Dendritic cell treated with granulocyte-macrophage colony-stimulating factor and Interleukin-4, amounts not matched to agents 40 ng/mL and 50 ng/mL, for 4 days (primary cell): ENCODE data around the gene LRRC27.
"Not testable (repeated sequence)": the region's sequence is repeated elsewhere in the genome, so short reads cannot be mapped to it uniquely, and the experiment has no call there.

Experiments
- H3K27ac Mint-ChIP-seq: one replicate; pipeline ENCODE4 v1.8.0; 2022; ENCODE audit warnings: mild to moderate bottlenecking, mixed read lengths
- H3K27me3 Mint-ChIP-seq: one replicate; pipeline ENCODE4 v1.8.0; 2022; ENCODE audit warnings: mild to moderate bottlenecking, mixed read lengths
- H3K36me3 Mint-ChIP-seq: one replicate; pipeline ENCODE4 v1.8.0; 2022; ENCODE audit warnings: low read depth, mixed read lengths
- H3K4me1 Mint-ChIP-seq: one replicate; pipeline ENCODE4 v1.8.0; 2022; ENCODE audit warnings: low read depth, mixed read lengths
- H3K4me3 Mint-ChIP-seq: one replicate; pipeline ENCODE4 v1.8.0; 2022; ENCODE audit warnings: mild to moderate bottlenecking, moderate library complexity, mixed read lengths
- H3K9me3 Mint-ChIP-seq: one replicate; pipeline ENCODE4 v1.8.0; 2022; ENCODE audit warnings: mixed read lengths
- intact Hi-C: fragments of 100-400 bp; cut with micrococcal nuclease; formaldehyde crosslinking; loops from one replicate; pipeline ENCODE4 v1.15.0; 2022

LRRC27 gene

DNA sequence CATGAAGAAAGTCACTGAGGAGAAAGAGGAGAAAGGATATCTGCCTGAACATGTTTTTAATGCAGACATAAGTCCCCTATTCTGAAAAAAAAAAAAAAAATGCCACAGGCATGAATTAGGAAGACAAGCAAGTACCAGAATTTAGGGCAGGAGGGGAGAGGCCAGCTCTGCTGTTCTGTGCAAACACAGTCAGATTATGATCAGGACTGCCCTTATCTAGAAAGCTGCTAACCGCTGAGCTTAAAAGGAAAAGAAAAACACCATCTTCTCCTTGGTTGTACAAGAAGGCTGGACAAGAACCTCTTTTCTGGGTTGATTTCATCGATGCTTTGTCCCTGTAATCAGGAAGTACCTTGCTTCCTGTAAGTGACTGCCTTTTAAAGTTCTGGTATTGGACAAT lies 49.7 kb downstream of the LRRC27 start:
- intact Hi-C loops = loop anchor here (10.0 kb wide), 1 partner anchor 253 kb away; no protein-coding TSS in a partner anchor
- no peak overlapping the region for H3K4me3 Mint-ChIP-seq
- H3K27me3 Mint-ChIP-seq = peaks cover 16% of the 10 kb centered on the region
- no peak overlapping the region for H3K27ac Mint-ChIP-seq
- peaks cover 54% of the 10 kb centered on the region for H3K4me1 Mint-ChIP-seq
- H3K9me3 Mint-ChIP-seq = no peaks in the 10 kb centered on the region
- H3K36me3 Mint-ChIP-seq = peaks cover 8% of the 10 kb centered on the region

DNA sequence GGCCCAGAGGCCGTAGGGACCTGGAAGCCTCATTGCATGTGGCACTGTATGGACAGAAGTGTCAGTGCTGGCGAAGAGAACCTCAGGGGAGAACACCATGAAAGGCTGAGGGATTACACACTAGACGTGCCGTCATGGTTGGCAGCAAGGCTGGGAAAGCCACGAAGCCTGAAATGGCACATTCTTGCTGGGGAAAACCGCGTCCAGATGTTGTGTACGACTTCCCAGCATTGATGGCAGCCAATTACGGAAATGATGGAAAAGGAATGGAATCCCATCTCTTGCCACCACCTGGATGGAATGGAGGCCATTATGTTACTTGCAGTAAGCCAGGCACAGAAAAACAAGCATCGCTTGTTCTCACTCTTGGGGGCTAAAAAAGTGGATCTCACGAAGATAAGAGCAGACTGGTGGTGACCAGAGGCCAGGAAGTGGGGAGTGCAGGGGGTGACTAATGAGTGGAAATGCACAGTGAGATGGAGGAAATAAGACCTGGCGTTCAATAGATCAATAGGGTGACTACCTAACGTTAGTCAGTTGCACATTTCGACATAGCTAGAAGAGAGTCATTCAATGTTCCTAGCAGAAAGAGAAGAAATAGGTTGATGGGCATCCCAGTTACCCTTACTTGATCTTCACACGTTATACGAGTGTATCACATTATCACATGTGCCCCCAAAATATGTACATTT lies 50.4 kb downstream of the LRRC27 start:
- Mint-ChIP-seq H3K9me3 (no peaks in the 10 kb centered on the region), H3K4me1 (peaks cover 54% of the 10 kb centered on the region), H3K27me3 (peaks cover 21% of the 10 kb centered on the region), H3K36me3 (peaks cover 8% of the 10 kb centered on the region), H3K4me3 (no peak overlapping the region), H3K27ac (peak overlapping the region; percentile 9)
- intact Hi-C loops = loop anchor here (10.0 kb wide), 1 partner anchor 252 kb away; no protein-coding TSS in a partner anchor

DNA sequence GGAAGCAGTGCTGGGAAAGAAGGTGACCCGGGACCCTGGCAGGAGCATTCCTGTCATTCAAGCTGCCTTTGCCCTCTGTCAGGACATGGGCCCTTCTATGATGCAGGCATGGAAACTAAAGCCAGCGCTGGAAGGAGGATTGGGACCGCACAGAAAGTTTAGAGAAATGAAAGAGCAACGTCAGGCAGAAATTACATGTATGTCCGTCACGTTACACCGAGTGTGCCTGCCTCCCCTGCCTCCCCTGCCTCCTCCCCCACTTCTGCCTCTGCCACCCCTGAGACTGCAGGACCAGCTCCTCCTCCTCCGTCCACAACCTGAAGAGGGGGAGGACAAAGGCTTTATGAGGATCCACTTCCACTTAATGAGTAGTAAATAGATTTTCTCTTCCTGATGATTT lies 51.1 kb downstream of the LRRC27 start:
- H3K4me3 Mint-ChIP-seq = no peak overlapping the region
- intact Hi-C loops = loop anchor here (10.0 kb wide), 1 partner anchor 252 kb away; no protein-coding TSS in a partner anchor
- H3K27ac Mint-ChIP-seq = peak overlapping the region; percentile 9

DNA sequence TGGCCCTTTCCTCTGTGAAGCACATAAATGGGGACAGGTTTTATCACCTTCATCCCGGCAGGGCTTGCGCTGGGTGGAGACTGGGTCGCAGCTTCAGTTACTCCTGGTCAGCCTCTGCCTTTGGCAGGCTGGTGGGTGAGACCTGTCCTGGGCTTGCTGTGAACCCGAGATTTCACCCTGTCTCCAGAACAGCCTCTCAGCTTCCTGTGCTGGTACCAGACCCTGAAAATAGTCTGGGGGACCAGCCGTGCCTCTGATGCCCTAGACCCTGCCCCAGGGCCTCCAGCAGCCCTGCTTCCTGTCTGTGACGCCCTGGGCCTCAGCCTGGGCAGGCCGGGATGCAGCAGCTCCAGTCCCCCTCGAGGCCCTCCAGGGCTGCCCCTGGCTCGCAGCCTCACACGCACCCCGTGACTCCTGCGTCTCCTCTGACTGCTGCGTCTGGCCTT lies 51.8 kb downstream of the LRRC27 start:
- Mint-ChIP-seq H3K36me3 (peaks cover 8% of the 10 kb centered on the region), H3K27me3 (peaks cover 25% of the 10 kb centered on the region), H3K9me3 (no peaks in the 10 kb centered on the region), H3K4me1 (peaks cover 57% of the 10 kb centered on the region), H3K4me3 (no peak overlapping the region), H3K27ac (peak overlapping the region; percentile 15)
- intact Hi-C loops = loop anchor here (10.0 kb wide), 1 partner anchor 251 kb away; no protein-coding TSS in a partner anchor

More for the DNA sequence above, 51.1 kb downstream of the LRRC27 start:
- H3K4me1 Mint-ChIP-seq = peaks cover 57% of the 10 kb centered on the region
- H3K36me3 Mint-ChIP-seq = peaks cover 8% of the 10 kb centered on the region
- H3K9me3 Mint-ChIP-seq = no peaks in the 10 kb centered on the region
- peaks cover 25% of the 10 kb centered on the region for H3K27me3 Mint-ChIP-seq

DNA sequence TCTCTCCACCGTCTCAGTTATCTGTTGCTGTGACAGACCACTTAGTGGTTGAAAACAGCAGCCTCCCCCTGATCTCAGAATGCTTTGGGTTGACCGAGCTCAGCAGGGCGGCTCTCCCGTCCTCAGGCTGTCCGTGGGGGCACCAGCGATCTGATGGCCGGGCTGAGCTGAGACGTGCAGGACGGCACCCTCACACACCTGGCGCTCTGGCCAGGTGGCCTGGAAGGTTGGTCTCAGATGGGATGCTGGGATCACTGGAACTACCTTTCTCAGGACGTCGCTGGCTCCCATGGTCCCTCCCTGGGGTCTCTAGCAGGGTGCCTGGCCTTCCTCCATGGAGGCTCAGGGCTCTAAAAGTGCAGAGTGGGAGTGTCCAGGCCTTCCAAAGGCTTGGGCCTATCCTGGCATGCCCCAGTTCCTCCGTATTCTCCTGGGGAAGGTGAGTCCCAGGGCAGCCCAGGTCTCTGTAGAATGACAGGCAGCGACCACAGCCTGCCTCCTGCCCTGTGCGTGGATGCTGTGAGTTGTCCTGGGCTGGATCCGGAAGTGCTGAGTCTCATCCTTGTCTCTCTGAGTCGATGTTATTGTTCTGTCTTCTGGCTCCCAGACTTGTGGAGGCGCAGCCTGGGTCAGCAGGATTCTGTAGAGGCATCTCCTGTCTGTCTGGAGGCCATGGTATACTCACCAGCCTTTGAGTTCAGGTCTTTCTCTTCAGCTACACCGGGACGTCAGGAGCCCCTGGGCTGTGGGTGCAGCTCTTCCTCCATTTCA lies 52.8 kb downstream of the LRRC27 start:
- no peaks in the 10 kb centered on the region for H3K9me3 Mint-ChIP-seq
- H3K4me1 Mint-ChIP-seq = peaks cover 65% of the 10 kb centered on the region
- H3K27ac Mint-ChIP-seq = peak overlapping the region; percentile 14
- peaks cover 27% of the 10 kb centered on the region for H3K27me3 Mint-ChIP-seq
- H3K36me3 Mint-ChIP-seq = no peaks in the 10 kb centered on the region
- H3K4me3 Mint-ChIP-seq = no peak overlapping the region
- intact Hi-C loops = loop anchor here (5.0 to 10.0 kb wide), 2 partner anchors 37 to 250 kb away; no protein-coding TSS in a partner anchor

DNA sequence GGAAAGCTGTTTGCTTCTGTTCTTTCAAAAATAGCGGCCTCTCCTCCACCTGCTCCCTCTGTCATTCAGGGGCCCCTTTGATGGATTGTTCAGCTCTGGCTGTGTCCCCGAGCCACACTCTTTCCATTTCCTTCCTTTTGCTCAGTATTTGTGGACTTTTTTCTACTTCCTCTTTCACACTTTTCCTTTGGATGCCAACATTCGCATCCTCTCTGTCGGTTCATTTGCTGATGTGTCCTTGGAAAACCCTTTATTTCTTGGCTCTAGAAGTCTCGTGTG lies 53.3 kb downstream of the LRRC27 start:
- Mint-ChIP-seq H3K27me3 (peaks cover 27% of the 10 kb centered on the region), H3K4me1 (peaks cover 65% of the 10 kb centered on the region), H3K36me3 (no peaks in the 10 kb centered on the region), H3K9me3 (no peaks in the 10 kb centered on the region), H3K27ac (peak overlapping the region; percentile 14), H3K4me3 (no peak overlapping the region)
- intact Hi-C loops = loop anchor here (5.0 to 10.0 kb wide), 2 partner anchors 37 to 249 kb away; no protein-coding TSS in a partner anchor

DNA sequence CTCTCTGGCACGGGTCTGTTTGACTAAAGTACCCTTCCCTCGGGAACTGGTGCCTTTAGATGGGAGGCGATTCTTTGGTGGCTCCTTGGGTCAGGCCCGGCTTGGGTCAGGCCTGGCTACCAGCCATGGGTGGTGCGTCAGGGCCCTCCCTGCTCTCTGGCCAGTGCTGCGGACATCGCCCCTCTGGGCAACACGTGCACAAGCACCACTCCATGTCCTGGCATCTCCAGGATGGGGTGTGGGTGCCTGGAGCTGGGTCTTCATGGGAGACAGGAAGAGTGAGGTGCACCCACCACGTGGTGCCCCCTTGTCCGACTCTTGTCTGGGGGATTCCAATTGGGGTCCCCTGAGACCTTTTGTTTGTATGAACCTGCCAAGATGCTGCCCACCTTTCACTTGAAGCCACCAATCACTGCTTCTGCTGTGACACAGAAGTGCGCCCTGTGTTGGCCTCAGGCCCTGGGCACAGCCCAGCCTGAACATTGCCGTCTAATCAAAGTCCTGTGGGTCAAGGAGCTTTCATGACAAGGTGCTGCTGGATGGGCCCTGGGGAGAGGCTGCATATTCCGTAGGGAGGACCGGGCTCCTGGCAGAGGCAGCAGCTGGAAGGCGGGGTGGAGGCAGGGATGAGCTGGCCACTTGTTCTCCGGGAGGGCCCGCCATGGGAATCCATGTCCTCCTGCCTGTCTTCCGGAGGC lies 53.9 kb downstream of the LRRC27 start:
- Mint-ChIP-seq H3K4me1 (peaks cover 65% of the 10 kb centered on the region), H3K4me3 (no peak overlapping the region), H3K27me3 (peaks cover 31% of the 10 kb centered on the region), H3K9me3 (no peaks in the 10 kb centered on the region), H3K27ac (peak overlapping the region; percentile 88), H3K36me3 (no peaks in the 10 kb centered on the region)
- intact Hi-C loops = loop anchor here (5.0 to 10.0 kb wide), 2 partner anchors 36 to 249 kb away; no protein-coding TSS in a partner anchor

DNA sequence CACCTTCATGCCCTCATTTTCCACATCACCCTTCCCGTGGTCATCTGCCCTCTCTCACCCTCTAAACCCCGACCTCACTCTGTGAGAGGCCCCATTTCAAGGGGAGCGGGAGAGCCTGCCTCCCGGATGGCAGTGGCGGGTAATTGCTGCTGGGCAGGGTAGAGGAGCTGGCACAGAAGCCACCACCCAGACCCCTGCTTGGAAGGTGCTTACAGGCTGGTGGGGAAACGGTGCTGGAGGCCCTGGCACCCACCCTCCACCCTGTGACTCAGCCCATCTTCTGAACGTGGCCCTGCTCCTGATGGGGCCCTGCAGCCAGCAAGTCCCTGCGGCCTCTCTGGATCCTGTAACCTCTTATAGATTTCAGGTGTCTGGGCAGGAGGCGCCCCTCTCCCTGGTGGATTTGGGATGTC lies 54.4 kb downstream of the LRRC27 start:
- H3K36me3 Mint-ChIP-seq = no peaks in the 10 kb centered on the region
- intact Hi-C loops = loop anchor here (5.0 to 10.0 kb wide), 2 partner anchors 36 to 248 kb away; no protein-coding TSS in a partner anchor
- H3K9me3 Mint-ChIP-seq = no peaks in the 10 kb centered on the region
- H3K27me3 Mint-ChIP-seq = peaks cover 31% of the 10 kb centered on the region
- peaks cover 63% of the 10 kb centered on the region for H3K4me1 Mint-ChIP-seq
- H3K4me3 Mint-ChIP-seq = no peak overlapping the region
- H3K27ac Mint-ChIP-seq = peak overlapping the region; percentile 88

DNA sequence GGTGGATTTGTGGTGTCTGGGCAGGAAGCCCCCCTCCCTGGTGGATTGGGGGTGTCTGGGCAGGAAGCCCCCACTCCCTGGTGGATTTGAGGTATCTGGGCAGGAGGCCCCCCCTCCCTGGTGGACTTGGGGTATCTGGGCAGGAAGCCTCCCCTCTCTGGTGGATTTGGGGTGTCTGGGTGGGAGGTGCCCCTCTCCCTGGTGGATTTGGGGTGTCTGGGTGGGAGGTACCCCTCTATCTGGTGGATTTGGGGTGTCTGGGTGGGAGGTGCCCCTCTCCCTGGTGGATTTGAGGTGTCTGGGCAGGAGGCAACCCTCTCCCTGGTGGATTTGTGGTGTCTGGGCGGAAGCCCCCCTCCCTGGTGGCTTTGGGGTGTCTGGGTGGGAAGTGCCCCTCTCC lies 54.9 kb downstream of the LRRC27 start:
- not testable (repeated sequence) for H3K36me3 Mint-ChIP-seq, H3K4me3 Mint-ChIP-seq, H3K9me3 Mint-ChIP-seq
- Mint-ChIP-seq H3K4me1 (peaks cover 58% of the 10 kb centered on the region), H3K27me3 (peaks cover 31% of the 10 kb centered on the region), H3K27ac (peak overlapping the region; percentile 88)
- intact Hi-C loops = loop anchor here (1.0 to 10.0 kb wide), 3 partner anchors 35 to 248 kb away; no protein-coding TSS in a partner anchor

DNA sequence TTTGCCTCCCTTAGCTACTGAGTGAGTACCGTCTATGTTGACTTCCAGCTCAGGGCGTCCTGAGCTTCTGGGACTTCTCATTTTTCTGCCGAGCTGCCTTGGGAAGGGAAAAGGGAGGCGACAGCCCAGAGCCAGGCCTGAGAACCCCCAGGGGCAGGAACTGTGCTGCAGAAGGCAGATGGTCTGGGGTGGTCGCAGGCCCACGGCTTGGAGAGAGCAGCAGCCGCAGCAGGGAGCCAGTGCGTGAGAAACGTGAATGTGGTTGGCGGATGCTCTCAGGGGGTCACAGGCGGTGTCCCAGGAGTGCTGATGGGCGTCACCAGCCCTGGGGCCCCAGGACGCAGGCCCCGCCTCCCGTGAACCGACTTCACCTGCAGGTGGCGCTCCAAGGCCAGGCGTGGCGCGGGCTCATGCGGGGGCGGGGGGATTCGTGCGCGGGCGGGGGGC lies 55.8 kb downstream of the LRRC27 start:
- intact Hi-C loops = loop anchor here (1.0 to 10.0 kb wide), 3 partner anchors 35 to 247 kb away; no protein-coding TSS in a partner anchor
- no peaks in the 10 kb centered on the region for H3K36me3 Mint-ChIP-seq
- H3K4me3 Mint-ChIP-seq = peak overlapping the region; percentile 66
- peaks cover 49% of the 10 kb centered on the region for H3K4me1 Mint-ChIP-seq
- peaks cover 35% of the 10 kb centered on the region for H3K27me3 Mint-ChIP-seq
- peaks cover 11% of the 10 kb centered on the region for H3K9me3 Mint-ChIP-seq
- peak overlapping the region; percentile 88 for H3K27ac Mint-ChIP-seq

DNA sequence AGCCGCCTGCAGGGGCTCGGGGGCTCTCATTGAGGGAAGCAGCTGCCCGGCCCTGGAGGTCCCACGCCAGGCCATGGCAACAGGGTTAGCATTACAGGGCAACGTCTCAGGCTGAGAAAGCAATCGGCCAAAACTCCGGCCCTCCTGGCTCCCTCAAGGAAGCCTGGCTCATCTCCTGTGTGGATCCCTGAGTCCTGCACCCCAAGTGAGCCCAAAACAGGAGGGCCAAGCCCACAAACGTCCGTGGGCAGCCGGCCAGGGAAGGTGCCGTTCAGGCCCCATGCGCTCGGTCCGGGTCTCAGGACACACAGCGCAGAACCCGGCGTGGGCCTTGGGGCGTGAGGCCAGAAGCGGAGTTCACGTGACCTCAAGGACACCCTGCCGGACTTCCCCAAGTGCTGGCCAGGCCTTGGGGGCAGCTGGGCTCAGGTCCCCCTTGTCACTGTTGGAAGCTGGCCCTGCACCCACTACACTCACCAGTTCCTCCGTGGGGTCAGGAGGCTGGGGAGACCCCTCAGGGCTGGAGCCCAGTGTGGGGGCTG lies 57.0 kb downstream of the LRRC27 start:
- H3K36me3 Mint-ChIP-seq = no peaks in the 10 kb centered on the region
- H3K27ac Mint-ChIP-seq = peak overlapping the region; percentile 22
- intact Hi-C loops = loop anchor here (5.0 to 10.0 kb wide), 2 partner anchors 33 to 246 kb away; no protein-coding TSS in a partner anchor
- H3K27me3 Mint-ChIP-seq = peaks cover 34% of the 10 kb centered on the region
- peaks cover 49% of the 10 kb centered on the region for H3K4me1 Mint-ChIP-seq
- no peak overlapping the region for H3K4me3 Mint-ChIP-seq
- H3K9me3 Mint-ChIP-seq = peaks cover 11% of the 10 kb centered on the region

DNA sequence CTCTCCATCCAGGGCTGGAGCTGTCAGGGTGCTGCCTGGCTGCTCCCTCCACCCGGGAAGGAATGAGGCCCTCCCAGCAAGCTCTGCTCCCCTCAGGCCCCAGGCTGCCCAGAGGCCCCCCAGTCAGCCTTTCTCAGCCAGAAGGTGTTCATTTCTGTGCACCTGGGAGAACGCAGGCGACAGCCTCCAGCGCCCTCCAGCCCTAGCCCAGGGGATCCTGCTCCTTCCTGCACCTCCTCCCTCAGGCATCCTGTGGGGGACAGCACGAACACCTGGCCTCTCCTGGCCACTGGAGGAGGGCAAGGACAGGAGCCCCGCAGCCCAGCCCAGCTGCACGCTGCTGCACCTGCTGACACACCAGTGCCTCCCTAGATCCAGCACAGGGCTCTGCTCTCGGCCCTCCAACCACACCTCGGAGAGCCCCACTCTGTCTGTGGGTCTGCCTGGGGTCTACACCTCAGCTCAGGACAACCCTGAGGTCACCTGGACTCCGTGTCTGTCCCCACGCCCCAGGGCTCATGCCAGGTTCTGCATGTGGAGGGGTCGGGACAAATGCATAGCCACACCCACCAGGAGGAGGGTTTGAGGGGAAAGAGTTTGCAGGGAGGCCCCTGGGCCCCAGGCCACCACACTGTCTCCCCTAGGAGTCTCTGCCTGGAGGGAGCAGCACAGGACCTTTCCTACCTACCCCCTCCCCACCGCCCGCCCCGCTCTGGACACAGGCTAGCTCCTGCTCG lies 57.6 kb downstream of the LRRC27 start:
- Mint-ChIP-seq H3K27ac (peak overlapping the region; percentile 22), H3K9me3 (peaks cover 11% of the 10 kb centered on the region), H3K4me3 (no peak overlapping the region), H3K27me3 (peaks cover 35% of the 10 kb centered on the region), H3K4me1 (peaks cover 52% of the 10 kb centered on the region), H3K36me3 (no peaks in the 10 kb centered on the region)
- intact Hi-C loops = loop anchor here (5.0 to 10.0 kb wide), 2 partner anchors 33 to 245 kb away; no protein-coding TSS in a partner anchor
